Right renal cortex interstitium (tissue), 3 donors: Measurements from ENCODE around the gene PDS5B. TPM values are rescaled to one million over a fixed set of nuclear protein-coding genes. Genes with fewer than 3 reads are reported as not detected.
"Not testable (repeated sequence)": the region's sequence is repeated elsewhere in the genome, so short reads cannot be mapped to it uniquely, and the experiment has no call there.

Source experiments
- DNase-seq, 3 donors: peaks; one replicate each; pipeline ENCODE4 v3.0.0-alpha.2; 2013; ENCODE audit warnings: low read depth in 3 of 3, low spot score in 2 of 3
- polyA plus RNA-seq, 3 donors: library from polyadenylated mRNA; unstranded; fragments of 120-200 nt; gene quantifications; one replicate each; pipeline ENCODE4 v1.2.1, GENCODE V29; 2013; ENCODE audit not compliant: insufficient read length in 3 of 3

The PDS5B gene
- 10 to 100 TPM; 74.3 to 79.2 (median 78.0) TPM for polyA plus RNA-seq

DNA sequence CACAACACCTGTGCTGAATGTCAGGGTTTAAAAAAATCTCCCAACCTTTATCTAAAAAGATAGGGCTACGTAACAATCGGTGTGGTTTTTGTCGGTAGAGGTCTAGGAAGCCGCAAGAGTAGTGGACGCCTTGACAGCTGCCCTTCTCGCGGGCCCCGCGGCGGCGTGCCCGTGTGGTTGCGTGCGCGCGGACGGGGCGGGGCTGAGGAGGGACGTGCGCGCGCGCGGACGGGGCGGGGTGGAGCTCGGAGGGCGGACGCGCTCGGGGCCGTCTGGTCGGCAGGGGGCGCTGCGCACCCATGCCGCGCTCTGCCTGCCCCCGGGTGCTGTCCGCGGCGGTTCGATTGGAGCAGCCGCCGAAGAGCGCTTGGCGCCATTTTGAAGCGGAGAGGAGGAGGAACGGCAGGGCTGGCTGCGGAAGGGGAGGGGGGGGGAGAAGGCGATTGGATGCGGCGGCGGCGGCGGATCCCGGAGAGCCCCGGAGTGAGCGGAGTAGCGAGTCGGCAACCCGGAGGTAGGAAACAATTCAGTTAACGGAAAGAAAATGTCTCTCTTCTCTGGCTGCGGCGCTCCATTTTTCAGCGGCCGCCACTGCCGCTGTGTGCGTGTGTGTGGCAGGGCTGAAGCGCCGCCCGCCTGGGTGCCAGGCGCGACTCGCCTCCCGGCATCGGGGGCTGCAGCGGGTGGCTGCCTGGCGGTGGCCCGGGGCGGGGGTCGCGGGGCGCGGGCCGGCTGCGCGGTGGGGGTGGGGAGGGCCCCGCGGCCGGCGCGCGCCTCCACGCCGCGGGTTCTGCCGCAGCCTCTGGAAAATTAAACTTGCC lies at the start of gene PDS5B:
TSS of gene PDS5B (plus strand) at position 373 of the 821 bp plus-strand sequence. CDS start 62,321 bp downstream, outside the sequence.
- DNase-seq = peak; percentile 71 to 84 (median 80)

GRCh38 chr13:32537580-32538142 lies 48.6 kb upstream of the PDS5B start:
- DNase-seq = no peak

GRCh38 chr13:32538143-32538620 lies 48.1 kb upstream of the PDS5B start:
- DNase-seq = peak in 1 of 3 donors; percentile 36

- peak; percentile 97 to 98 (median 98) for DNase-seq
These were observed 47.5 kb upstream of the PDS5B start, which contains the start of gene N4BP2L2 for GRCh38 chr13:32538621-32539246. Gene N4BP2L2 (minus strand): TSS chr13:32538795. CDS start chr13:32537027, 1,768 bp downstream.

- DNase-seq = no peak
These were observed 44.0 kb upstream of the PDS5B start for GRCh38 chr13:32542221-32542620.

DNA sequence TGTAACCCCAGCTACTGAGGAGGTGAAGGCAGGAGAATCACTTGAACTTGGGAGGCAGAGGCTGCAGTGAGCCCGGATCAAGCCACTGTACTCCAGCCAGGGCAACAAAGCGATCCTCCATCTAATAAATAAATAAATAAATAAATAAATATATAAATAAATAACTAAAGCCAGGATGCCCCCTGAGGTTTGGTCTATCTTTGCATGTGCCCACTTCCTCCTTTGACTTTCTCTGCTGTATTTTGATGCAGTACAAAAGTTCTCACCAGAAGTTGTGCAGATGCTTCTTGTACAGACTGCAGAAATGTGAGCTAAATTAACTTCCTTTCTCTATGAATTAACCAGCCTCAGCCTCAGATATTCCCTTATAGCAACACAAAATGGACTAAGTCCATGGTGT lies 41.2 kb upstream of the PDS5B start:
- no peak for DNase-seq

- DNase-seq = no peak
These were observed 37.4 kb upstream of the PDS5B start for GRCh38 chr13:32548837-32549236.

- DNase-seq = no peak
These were observed 36.5 kb upstream of the PDS5B start for GRCh38 chr13:32549788-32550187.

- DNase-seq = no peak
These were observed 32.5 kb upstream of the PDS5B start for GRCh38 chr13:32553720-32554119.

GRCh38 chr13:32555613-32556012 lies 30.6 kb upstream of the PDS5B start:
- DNase-seq = no peak

DNA sequence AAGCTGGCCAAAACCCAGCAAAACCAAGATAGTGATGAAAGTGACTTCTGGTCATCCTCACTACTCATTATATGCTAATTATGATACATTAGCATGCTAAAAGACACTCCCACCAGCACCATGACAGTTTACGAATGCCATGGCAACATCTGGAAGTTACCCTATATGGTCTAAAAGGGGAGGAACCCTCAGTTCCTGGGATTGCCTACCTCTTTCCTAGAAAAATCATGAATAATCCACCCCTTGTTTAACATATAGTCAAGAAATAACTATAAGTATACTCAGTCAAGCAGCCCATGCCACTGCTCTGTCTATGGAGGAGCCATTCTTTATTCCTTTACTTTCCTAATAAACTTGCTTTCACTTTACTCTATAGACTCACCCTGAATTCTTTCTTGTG lies 25.4 kb upstream of the PDS5B start:
- DNase-seq = not testable (repeated sequence)

DNA sequence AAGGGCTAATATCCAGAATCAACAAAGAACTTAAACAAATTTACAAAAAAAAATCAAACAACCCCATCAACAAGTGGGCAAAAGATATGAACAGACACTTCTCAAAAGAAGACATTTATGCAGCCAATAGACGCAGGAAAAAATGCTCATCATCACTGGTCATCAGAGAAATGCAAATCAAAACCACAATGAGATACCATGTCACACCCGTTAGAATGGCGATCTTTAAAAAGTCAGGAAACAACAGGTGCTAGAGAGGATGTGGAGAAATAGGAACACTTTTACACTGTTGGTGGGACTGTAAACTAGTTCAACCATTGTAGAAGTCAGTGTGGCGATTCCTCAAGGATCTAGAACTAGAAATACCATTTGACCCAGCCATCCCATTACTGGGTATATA lies 10.6 kb upstream of the PDS5B start:
- DNase-seq = not testable (repeated sequence)

GRCh38 chr13:32577032-32577431 lies 9.2 kb upstream of the PDS5B start:
- no peak for DNase-seq

GRCh38 chr13:32581177-32581786 lies 5.0 kb upstream of the PDS5B start:
- peak in 1 of 3 donors; percentile 6 for DNase-seq

DNA sequence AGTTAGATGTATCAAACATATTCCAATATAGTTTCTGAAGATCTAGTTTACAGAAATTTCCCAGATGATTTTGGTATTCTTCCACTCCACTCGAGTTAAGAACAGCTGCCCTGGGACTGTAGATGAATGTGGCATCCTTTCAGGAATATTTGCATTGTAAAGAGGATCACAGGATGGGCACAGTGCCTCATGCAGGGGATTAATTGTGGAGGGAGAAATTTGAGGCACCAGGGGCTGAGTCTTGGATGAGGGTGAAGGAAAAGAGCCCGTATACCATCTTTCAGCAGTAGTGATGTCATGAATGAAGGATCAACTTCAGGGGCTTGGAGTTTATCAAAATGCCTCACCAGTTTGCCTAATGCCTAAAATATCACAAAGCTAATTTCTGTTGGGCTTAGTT lies 4.0 kb upstream of the PDS5B start:
- no peak for DNase-seq

DNA sequence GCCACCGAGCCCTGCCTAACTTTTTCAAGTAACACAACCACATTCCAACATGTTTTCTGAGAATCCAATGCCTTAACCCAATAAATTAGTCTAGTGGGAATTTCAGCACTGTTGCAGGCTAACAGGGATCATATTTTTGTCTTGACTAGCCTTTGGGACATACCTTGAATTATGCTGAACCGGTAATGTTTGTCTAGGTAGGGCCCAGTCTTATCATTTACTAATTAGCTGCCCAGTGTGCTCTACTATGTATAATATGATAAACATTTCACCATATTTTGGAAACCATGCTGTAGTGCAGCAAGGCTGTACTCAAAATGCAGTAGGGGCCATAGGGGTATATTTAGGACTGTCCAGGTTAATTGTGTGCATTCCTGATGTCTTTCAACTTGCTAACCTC lies 3.3 kb upstream of the PDS5B start:
- no peak for DNase-seq

GRCh38 chr13:32585550-32586079 lies 637 bp upstream of the PDS5B start:
- DNase-seq = peak in 1 of 3 donors; percentile 3

GRCh38 chr13:32587011-32587810 lies 959 bp downstream of the PDS5B start:
- peak in 2 of 3 donors; percentile 47 to 51 for DNase-seq

DNA sequence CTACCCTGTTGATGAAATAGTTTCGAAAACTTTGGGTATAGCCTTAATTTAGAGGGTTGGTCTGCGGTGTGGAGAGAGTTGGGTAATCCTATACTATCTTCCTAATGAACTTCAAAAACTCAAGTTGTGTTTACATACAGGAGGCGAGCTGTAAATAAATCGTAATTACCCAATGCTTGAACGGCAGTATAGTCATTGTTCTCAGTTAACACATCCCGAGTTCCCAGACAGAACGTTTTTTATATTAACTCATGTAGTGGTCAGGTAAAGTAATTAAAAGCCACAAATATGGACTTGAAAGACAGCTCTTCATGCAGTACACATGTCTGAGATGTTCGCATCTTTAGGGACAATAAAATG lies 1.5 kb downstream of the PDS5B start:
- peak in 2 of 3 donors; percentile 19 to 52 for DNase-seq

DNA sequence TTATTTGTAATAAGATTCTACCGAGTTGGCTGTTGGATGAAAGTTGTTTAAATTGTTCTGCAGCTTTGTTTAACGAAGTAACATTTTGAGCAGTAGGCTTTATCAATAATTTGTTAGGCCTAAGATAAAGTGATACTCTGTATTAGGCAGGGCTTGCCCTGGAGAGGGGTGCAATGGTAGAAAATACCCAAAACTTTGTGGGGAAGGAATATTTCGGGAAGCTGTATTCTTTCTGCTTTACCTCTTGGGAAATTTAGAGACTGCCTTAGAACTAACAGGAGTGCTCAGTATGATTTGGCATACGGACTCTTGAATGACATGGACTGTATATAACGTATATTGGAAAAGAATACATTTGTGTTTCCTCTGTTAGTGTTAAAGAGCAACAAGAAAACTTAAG lies 2.5 kb downstream of the PDS5B start:
- DNase-seq = peak in 1 of 3 donors; percentile 25
